GM10266 (cell line): ENCODE data around the gene PRKCA.
A peak's percentile ranks its signal among the peaks of the same experiment; 100 is the strongest.

Experiments
- DNase-seq: peaks from one replicate; pipeline ENCODE4 v3.0.0; 2012; ENCODE audit errors: extremely low spot score
- CTCF ChIP-seq: IDR thresholded peaks from 2 replicates; pipeline ENCODE4 v1.5.1; 2012; ENCODE audit warnings: mild to moderate bottlenecking, low read depth; ENCODE audit not compliant: control insufficient read depth, insufficient read depth; ENCODE audit errors: missing control alignments

The PRKCA gene

GRCh38 chr17:66850692-66851091 is 548.3 kb downstream of the PRKCA start:
- TF ChIP-seq CTCF = no peak
- DNase-seq = no peak

GRCh38 chr17:66855204-66855603 is 552.8 kb downstream of the PRKCA start:
- no peak for DNase-seq
- peak; percentile 18 for TF ChIP-seq CTCF

GRCh38 chr17:66858226-66859083 is 556.0 kb downstream of the PRKCA start:
- no peak for DNase-seq
- no peak for TF ChIP-seq CTCF

GRCh38 chr17:66859353-66859752 is 556.9 kb downstream of the PRKCA start:
- DNase-seq = no peak
- no peak for TF ChIP-seq CTCF

GRCh38 chr17:66860204-66860603 is 557.8 kb downstream of the PRKCA start:
- no peak for TF ChIP-seq CTCF
- no peak for DNase-seq
